Hepatocyte (in vitro differentiated cells): ENCODE data around the gene IGDCC3. TPM values are rescaled to one million over a fixed set of nuclear protein-coding genes. Genes with fewer than 3 reads are reported as not detected.

Experiments
- DNase-seq: peaks from one replicate; pipeline ENCODE4 v3.0.0-alpha.2; 2016; ENCODE audit warnings: low spot score
- H2AFZ ChIP-seq: fragments of 200-600 bp; sonication (generic); 2 replicates; pipeline ENCODE4 v1.6.0; 2016; ENCODE audit warnings: antibody characterized with exemption, mild to moderate bottlenecking
- H3K27ac ChIP-seq: fragments of 200-600 bp; sonication (generic); 2 replicates; pipeline ENCODE4 v1.5.1; 2016; ENCODE audit warnings: mild to moderate bottlenecking
- H3K27me3 ChIP-seq: fragments of 200-600 bp; sonication (generic); 2 replicates; pipeline ENCODE4 v1.6.1; 2016
- H3K36me3 ChIP-seq: fragments of 200-600 bp; sonication (generic); replicated peaks from 2 replicates; pipeline ENCODE4 v1.5.1; 2016; ENCODE audit warnings: low read depth; ENCODE audit not compliant: insufficient read depth
- H3K4me1 ChIP-seq: fragments of 200-600 bp; sonication (generic); 2 replicates; pipeline ENCODE4 v1.5.1; 2016; ENCODE audit warnings: mild to moderate bottlenecking, moderate library complexity; ENCODE audit not compliant: insufficient read depth
- H3K4me2 ChIP-seq: fragments of 200-600 bp; sonication (generic); 2 replicates; pipeline ENCODE4 v1.6.0; 2016
- H3K4me3 ChIP-seq: fragments of 200-600 bp; sonication (generic); 2 replicates; pipeline ENCODE4 v1.5.1; 2016; ENCODE audit warnings: mild to moderate bottlenecking
- H3K79me2 ChIP-seq: fragments of 200-600 bp; sonication (generic); 2 replicates; pipeline ENCODE4 v1.6.0; 2017; ENCODE audit warnings: mild to moderate bottlenecking
- H3K9me2 ChIP-seq: fragments of 200-600 bp; sonication (generic); replicated peaks from 2 replicates; pipeline ENCODE4 v1.6.0; 2017; ENCODE audit warnings: mild to moderate bottlenecking; ENCODE audit not compliant: insufficient read depth
- H3K9me3 ChIP-seq: fragments of 200-600 bp; sonication (generic); 2 replicates; pipeline ENCODE4 v1.5.1; 2016; ENCODE audit warnings: low read depth, mild to moderate bottlenecking
- H4K20me1 ChIP-seq: fragments of 200-600 bp; sonication (generic); 2 replicates; pipeline ENCODE4 v1.6.0; 2016; ENCODE audit warnings: mild to moderate bottlenecking; ENCODE audit not compliant: insufficient read depth, poor library complexity, severe bottlenecking
- EZH2 ChIP-seq: fragments of 200-600 bp; sonication (generic); IDR thresholded peaks from 2 replicates; pipeline ENCODE4 v1.6.1; 2016; ENCODE audit warnings: antibody characterized with exemption, mild to moderate bottlenecking, borderline replicate concordance
- EZH2phosphoT487 ChIP-seq: fragments of 200-600 bp; sonication (generic); IDR thresholded peaks from one replicate; pipeline ENCODE4 v1.6.1; 2018; ENCODE audit warnings: antibody characterized with exemption, mild to moderate bottlenecking, low read depth, moderate library complexity; ENCODE audit not compliant: unreplicated experiment, severe bottlenecking
- WGBS: methylation state at CpG from one replicate; pipeline ENCODE4 v1.1.6; 2016; ENCODE audit warnings: low lambda C conversion rate; ENCODE audit errors: missing lambda C conversion rate; 5-methylcytosine and 5-hydroxymethylcytosine counted together
- polyA plus RNA-seq: library from polyadenylated mRNA; unstranded; fragments of >200 nt; fragmentation: Nextera tagmentation; extraction: Ambion mirVana; gene quantifications from 2 replicates; pipeline ENCODE4 v1.2.1, GENCODE V29; 2016
- total RNA-seq: library from RNA; depleted of rRNA; stranded (reverse); fragments of >200 nt; gene quantifications from 2 replicates; pipeline ENCODE4 v1.2.3, GENCODE V29; 2014
- TF ChIP-seq, protein P1 (sequence below): fragments of 200-600 bp; sonication (generic); IDR thresholded peaks from 2 replicates; pipeline ENCODE4 v1.5.1; 2016; ENCODE audit warnings: antibody characterized with exemption, mild to moderate bottlenecking; ENCODE audit not compliant: poor library complexity

The IGDCC3 gene
- total and polyA plus RNA-seq, 2 experiments from 2014 or later: 8.1 to 14.8 TPM

DNA sequence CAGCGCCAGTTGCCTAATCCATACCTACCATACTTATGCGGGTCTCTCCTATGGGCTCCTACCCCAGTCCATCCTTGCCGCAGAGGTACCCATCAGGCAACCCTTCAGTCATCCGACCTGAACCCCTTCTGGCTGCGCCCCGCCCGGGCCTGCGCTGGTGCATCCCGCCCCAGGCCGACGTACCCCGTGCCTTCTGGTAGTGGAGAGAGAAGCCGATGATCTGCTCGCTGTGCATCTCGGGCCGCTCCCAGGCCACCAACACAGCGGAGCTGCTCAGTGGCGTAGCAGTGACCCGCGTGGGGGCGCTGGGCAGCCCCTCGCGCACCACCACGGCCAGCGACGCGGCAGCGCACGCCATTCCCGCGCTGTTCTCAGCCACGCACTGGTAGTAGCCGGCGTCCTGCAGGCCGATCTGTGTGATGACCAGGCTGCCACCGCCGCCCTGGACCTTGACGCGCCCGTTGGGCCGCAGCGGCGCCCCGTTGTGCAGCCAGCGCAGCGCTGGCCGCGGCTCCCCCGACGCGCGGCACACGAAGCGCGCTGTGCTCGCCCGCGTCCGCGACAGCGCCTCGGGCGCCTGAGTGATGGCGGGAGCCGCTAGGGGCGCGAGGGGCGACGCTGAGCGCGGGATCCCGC lies 17.9 kb upstream of the IGDCC3 start:
- Histone ChIP-seq H3K9me2 (no peaks in the 10 kb centered on the region), H3K4me1 (no peaks in the 10 kb centered on the region), H3K79me2 (no peaks in the 10 kb centered on the region), H3K4me3 (no peak overlapping the region), H3K4me2 (no peak overlapping the region), H4K20me1 (no peaks in the 10 kb centered on the region), H3K27me3 (peaks cover 22% of the 10 kb centered on the region), H2AFZ (no peak overlapping the region), H3K9me3 (no peaks in the 10 kb centered on the region), H3K27ac (no peak overlapping the region), H3K36me3 (no peaks in the 10 kb centered on the region)
- TF ChIP-seq EZH2phosphoT487: no peak
- TF ChIP-seq, protein P1, sequence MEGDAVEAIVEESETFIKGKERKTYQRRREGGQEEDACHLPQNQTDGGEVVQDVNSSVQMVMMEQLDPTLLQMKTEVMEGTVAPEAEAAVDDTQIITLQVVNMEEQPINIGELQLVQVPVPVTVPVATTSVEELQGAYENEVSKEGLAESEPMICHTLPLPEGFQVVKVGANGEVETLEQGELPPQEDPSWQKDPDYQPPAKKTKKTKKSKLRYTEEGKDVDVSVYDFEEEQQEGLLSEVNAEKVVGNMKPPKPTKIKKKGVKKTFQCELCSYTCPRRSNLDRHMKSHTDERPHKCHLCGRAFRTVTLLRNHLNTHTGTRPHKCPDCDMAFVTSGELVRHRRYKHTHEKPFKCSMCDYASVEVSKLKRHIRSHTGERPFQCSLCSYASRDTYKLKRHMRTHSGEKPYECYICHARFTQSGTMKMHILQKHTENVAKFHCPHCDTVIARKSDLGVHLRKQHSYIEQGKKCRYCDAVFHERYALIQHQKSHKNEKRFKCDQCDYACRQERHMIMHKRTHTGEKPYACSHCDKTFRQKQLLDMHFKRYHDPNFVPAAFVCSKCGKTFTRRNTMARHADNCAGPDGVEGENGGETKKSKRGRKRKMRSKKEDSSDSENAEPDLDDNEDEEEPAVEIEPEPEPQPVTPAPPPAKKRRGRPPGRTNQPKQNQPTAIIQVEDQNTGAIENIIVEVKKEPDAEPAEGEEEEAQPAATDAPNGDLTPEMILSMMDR: no peak
- no peak for TF ChIP-seq EZH2
- DNase-seq: no peak
- 75% methylated on average over 31 of the region's 72 CpGs for WGBS

DNA sequence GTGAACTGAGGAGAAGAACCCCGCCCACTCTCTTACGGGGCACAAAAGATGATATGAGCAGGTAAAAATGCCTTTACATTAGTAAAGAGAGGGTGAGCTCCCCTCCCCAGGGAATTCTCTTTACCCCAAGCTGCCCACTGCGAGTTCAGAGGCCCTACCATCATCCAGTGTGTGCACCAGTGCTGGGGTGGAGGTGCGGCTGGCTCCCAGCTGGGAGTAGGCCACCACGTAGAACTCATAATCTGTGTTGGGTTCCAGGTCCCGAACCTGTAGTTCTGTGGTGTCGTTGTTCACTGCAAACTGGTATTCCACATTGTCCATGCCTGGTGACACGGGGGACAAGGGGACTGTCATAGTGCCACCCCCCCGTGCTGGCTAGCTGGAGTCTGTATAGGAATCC lies 17.1 kb upstream of the IGDCC3 start:
- no peak overlapping the region for H3K4me3 ChIP-seq

GRCh38 chr15:65394280-65394789 lies 16.5 kb upstream of the IGDCC3 start:
- no peaks in the 10 kb centered on the region for H3K9me2 ChIP-seq
- no peak overlapping the region for H3K27ac ChIP-seq
- TF ChIP-seq, protein P1: no peak
- no peak for TF ChIP-seq EZH2
- TF ChIP-seq EZH2phosphoT487: no peak
- H3K9me3 ChIP-seq: no peaks in the 10 kb centered on the region
- WGBS: 93% methylated on average over 11 of the region's 11 CpGs
- H3K79me2 ChIP-seq: no peaks in the 10 kb centered on the region
- H3K4me1 ChIP-seq: no peaks in the 10 kb centered on the region
- no peak overlapping the region for H2AFZ ChIP-seq
- H3K4me2 ChIP-seq: no peak overlapping the region
- H4K20me1 ChIP-seq: no peaks in the 10 kb centered on the region
- H3K4me3 ChIP-seq: no peak overlapping the region
- H3K27me3 ChIP-seq: peaks cover 22% of the 10 kb centered on the region
- no peaks in the 10 kb centered on the region for H3K36me3 ChIP-seq
- DNase-seq: no peak

More for the DNA sequence above, 17.1 kb upstream of the IGDCC3 start:
- DNase-seq: no peak
- Histone ChIP-seq H3K27me3 (peaks cover 22% of the 10 kb centered on the region), H3K9me3 (no peaks in the 10 kb centered on the region), H3K9me2 (no peaks in the 10 kb centered on the region), H3K4me1 (no peaks in the 10 kb centered on the region), H3K79me2 (no peaks in the 10 kb centered on the region), H3K36me3 (no peaks in the 10 kb centered on the region), H3K27ac (no peak overlapping the region), H2AFZ (no peak overlapping the region), H4K20me1 (no peaks in the 10 kb centered on the region), H3K4me2 (no peak overlapping the region)
- TF ChIP-seq, protein P1: no peak
- no peak for TF ChIP-seq EZH2
- TF ChIP-seq EZH2phosphoT487: no peak
- WGBS: 91% methylated on average over 9 of the region's 9 CpGs
